WTC11 (cell line): ENCODE results near the gene FRYL.

ENCODE experiments used
- CREB1 ChIP-seq: sonication (generic); formaldehyde crosslinking; IDR thresholded peaks from 2 replicates; pipeline ENCODE4 v1.8.0; 2023; ENCODE audit warnings: mild to moderate bottlenecking, missing genetic modification reagents
- JUN ChIP-seq: sonication (generic); formaldehyde crosslinking; IDR thresholded peaks from 2 replicates; pipeline ENCODE4 v1.8.0; 2023; ENCODE audit warnings: mild to moderate bottlenecking, missing genetic modification reagents
- NR1H2 ChIP-seq: sonication (generic); formaldehyde crosslinking; IDR thresholded peaks from 2 replicates; pipeline ENCODE4 v1.9.0; 2021; ENCODE audit warnings: mild to moderate bottlenecking, moderate library complexity, missing genetic modification reagents
- SMAD4 ChIP-seq: sonication (generic); formaldehyde crosslinking; IDR thresholded peaks from 2 replicates; pipeline ENCODE4 v1.8.0; 2022; ENCODE audit warnings: mild to moderate bottlenecking, missing genetic modification reagents
- SP1 ChIP-seq: sonication (generic); formaldehyde crosslinking; conservative IDR thresholded peaks from 2 replicates; pipeline ENCODE4 v1.8.1; 2022; ENCODE audit warnings: missing genetic modification reagents
- TCF7 ChIP-seq: sonication (generic); formaldehyde crosslinking; IDR thresholded peaks from 2 replicates; pipeline ENCODE4 v1.8.0; 2022; ENCODE audit warnings: mild to moderate bottlenecking, low read depth, missing genetic modification reagents, moderate library complexity
- ZNF232 ChIP-seq: sonication (generic); formaldehyde crosslinking; IDR thresholded peaks from 2 replicates; pipeline ENCODE4 v1.8.0; 2022; ENCODE audit warnings: mild to moderate bottlenecking, missing genetic modification reagents
- ZNF317 ChIP-seq: sonication (generic); formaldehyde crosslinking; IDR thresholded peaks from 2 replicates; pipeline ENCODE4 v1.8.1; 2023; ENCODE audit warnings: low read depth, mild to moderate bottlenecking, moderate library complexity, missing genetic modification reagents, borderline replicate concordance
- TF ChIP-seq, protein P1 (sequence below): sonication (generic); formaldehyde crosslinking; IDR thresholded peaks from 2 replicates; pipeline ENCODE4 v1.8.0; 2022; ENCODE audit warnings: mild to moderate bottlenecking, missing genetic modification reagents
- TF ChIP-seq, protein P2 (sequence below): fragments of 200-600 bp; IDR thresholded peaks from 2 replicates; pipeline ENCODE4 v1.8.0; 2022; ENCODE audit warnings: antibody characterized with exemption
- TF ChIP-seq, protein P3 (sequence below): sonication (generic); formaldehyde crosslinking; IDR thresholded peaks from 2 replicates; pipeline ENCODE4 v1.8.1; 2023; ENCODE audit warnings: mild to moderate bottlenecking, missing genetic modification reagents
- TF ChIP-seq, protein P4 (sequence below): fragments of 250-450 bp; sonication (Bioruptor Pico); IDR thresholded peaks from 2 replicates; pipeline ENCODE4 v1.8.0; 2021; ENCODE audit warnings: mild to moderate bottlenecking
- TF ChIP-seq, protein P5 (sequence below): sonication (generic); formaldehyde crosslinking; IDR thresholded peaks from 2 replicates; pipeline ENCODE4 v1.8.0; 2022; ENCODE audit warnings: mild to moderate bottlenecking, missing genetic modification reagents

DNA sequence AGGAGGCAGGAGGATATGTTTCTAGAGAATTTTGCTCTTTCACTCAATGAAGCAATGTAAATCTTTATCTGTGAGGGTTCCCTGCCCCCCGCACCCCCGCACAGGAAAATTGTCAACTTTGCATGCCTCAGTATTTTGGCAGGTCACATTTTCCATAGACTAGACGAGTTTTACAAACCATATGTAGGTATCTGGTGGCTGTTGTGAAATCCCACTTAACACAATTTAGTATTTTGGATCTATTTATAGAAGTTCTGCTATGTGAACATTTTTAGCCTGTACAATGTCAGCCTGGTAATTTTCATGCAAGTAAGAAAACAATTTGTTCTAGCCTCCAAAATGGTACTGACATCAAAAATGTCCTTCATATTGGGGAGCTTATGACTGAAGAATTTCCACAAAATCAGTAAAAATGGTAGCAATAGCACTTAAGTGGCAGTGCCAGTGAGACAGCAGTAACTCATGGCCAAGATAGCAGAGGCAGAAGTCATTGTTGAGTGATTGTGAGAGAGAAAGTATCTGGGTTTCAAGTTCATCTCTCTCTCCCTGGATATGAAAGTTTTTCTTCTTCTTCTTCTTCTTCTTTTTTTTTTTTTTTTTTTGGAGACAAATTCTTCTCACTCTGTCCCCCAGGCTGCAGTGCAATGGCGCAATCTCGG is 12.4 kb upstream of the FRYL start:
- TF ChIP-seq, protein P1, sequence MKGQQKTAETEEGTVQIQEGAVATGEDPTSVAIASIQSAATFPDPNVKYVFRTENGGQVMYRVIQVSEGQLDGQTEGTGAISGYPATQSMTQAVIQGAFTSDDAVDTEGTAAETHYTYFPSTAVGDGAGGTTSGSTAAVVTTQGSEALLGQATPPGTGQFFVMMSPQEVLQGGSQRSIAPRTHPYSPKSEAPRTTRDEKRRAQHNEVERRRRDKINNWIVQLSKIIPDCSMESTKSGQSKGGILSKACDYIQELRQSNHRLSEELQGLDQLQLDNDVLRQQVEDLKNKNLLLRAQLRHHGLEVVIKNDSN (CRISPR knock-in tag): no peak
- TF ChIP-seq ZNF232 (CRISPR knock-in tag) (no peak), TCF7 (CRISPR knock-in tag) (no peak), CREB1 (CRISPR knock-in tag) (no peak), SP1 (CRISPR knock-in tag) (no peak), NR1H2 (no peak), SMAD4 (CRISPR knock-in tag) (no peak), ZNF317 (CRISPR knock-in tag) (no peak), JUN (CRISPR knock-in tag) (no peak)
- TF ChIP-seq, protein P2, sequence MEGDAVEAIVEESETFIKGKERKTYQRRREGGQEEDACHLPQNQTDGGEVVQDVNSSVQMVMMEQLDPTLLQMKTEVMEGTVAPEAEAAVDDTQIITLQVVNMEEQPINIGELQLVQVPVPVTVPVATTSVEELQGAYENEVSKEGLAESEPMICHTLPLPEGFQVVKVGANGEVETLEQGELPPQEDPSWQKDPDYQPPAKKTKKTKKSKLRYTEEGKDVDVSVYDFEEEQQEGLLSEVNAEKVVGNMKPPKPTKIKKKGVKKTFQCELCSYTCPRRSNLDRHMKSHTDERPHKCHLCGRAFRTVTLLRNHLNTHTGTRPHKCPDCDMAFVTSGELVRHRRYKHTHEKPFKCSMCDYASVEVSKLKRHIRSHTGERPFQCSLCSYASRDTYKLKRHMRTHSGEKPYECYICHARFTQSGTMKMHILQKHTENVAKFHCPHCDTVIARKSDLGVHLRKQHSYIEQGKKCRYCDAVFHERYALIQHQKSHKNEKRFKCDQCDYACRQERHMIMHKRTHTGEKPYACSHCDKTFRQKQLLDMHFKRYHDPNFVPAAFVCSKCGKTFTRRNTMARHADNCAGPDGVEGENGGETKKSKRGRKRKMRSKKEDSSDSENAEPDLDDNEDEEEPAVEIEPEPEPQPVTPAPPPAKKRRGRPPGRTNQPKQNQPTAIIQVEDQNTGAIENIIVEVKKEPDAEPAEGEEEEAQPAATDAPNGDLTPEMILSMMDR: no peak
- TF ChIP-seq, protein P3, sequence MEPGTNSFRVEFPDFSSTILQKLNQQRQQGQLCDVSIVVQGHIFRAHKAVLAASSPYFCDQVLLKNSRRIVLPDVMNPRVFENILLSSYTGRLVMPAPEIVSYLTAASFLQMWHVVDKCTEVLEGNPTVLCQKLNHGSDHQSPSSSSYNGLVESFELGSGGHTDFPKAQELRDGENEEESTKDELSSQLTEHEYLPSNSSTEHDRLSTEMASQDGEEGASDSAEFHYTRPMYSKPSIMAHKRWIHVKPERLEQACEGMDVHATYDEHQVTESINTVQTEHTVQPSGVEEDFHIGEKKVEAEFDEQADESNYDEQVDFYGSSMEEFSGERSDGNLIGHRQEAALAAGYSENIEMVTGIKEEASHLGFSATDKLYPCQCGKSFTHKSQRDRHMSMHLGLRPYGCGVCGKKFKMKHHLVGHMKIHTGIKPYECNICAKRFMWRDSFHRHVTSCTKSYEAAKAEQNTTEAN (CRISPR knock-in tag): no peak
- TF ChIP-seq, protein P4, sequence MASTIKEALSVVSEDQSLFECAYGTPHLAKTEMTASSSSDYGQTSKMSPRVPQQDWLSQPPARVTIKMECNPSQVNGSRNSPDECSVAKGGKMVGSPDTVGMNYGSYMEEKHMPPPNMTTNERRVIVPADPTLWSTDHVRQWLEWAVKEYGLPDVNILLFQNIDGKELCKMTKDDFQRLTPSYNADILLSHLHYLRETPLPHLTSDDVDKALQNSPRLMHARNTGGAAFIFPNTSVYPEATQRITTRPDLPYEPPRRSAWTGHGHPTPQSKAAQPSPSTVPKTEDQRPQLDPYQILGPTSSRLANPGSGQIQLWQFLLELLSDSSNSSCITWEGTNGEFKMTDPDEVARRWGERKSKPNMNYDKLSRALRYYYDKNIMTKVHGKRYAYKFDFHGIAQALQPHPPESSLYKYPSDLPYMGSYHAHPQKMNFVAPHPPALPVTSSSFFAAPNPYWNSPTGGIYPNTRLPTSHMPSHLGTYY: no peak
- TF ChIP-seq, protein P5, sequence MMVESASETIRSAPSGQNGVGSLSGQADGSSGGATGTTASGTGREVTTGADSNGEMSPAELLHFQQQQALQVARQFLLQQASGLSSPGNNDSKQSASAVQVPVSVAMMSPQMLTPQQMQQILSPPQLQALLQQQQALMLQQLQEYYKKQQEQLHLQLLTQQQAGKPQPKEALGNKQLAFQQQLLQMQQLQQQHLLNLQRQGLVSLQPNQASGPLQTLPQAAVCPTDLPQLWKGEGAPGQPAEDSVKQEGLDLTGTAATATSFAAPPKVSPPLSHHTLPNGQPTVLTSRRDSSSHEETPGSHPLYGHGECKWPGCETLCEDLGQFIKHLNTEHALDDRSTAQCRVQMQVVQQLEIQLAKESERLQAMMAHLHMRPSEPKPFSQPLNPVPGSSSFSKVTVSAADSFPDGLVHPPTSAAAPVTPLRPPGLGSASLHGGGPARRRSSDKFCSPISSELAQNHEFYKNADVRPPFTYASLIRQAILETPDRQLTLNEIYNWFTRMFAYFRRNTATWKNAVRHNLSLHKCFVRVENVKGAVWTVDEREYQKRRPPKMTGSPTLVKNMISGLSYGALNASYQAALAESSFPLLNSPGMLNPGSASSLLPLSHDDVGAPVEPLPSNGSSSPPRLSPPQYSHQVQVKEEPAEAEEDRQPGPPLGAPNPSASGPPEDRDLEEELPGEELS (CRISPR knock-in tag): no peak
